Skeletal muscle satellite cell (primary cell): ENCODE measurements around the gene RAB5A.
"Not testable (repeated sequence)": the region's sequence is repeated elsewhere in the genome, so short reads cannot be mapped to it uniquely, and the experiment has no call there.

Experiments used
- H3K27me3 ChIP-seq: 2 replicates; pipeline ENCODE4 v1.7.0; 2013; ENCODE audit warnings: low read length; ENCODE audit not compliant: control insufficient read depth, insufficient read depth
- H3K36me3 ChIP-seq: 2 replicates; pipeline ENCODE4 v1.7.0; 2013; ENCODE audit warnings: mild to moderate bottlenecking, control low read depth, low read length; ENCODE audit not compliant: insufficient read depth
- H3K4me1 ChIP-seq: 2 replicates; pipeline ENCODE4 v1.7.0; 2013; ENCODE audit warnings: low read length; ENCODE audit not compliant: control insufficient read depth, insufficient read depth
- H3K4me2 ChIP-seq: 2 replicates; pipeline ENCODE4 v1.7.0; 2013; ENCODE audit warnings: mild to moderate bottlenecking, low read length
- H3K4me3 ChIP-seq: 2 replicates; pipeline ENCODE4 v1.7.0; 2013; ENCODE audit warnings: low read length
- H3K9ac ChIP-seq: 2 replicates; pipeline ENCODE4 v1.7.0; 2013; ENCODE audit warnings: mild to moderate bottlenecking, low read depth, low read length, moderate library complexity
- H3K9me3 ChIP-seq: replicated peaks from 2 replicates; pipeline ENCODE4 v1.7.0; 2013; ENCODE audit warnings: mild to moderate bottlenecking, control low read depth, low read length

RAB5A gene

DNA sequence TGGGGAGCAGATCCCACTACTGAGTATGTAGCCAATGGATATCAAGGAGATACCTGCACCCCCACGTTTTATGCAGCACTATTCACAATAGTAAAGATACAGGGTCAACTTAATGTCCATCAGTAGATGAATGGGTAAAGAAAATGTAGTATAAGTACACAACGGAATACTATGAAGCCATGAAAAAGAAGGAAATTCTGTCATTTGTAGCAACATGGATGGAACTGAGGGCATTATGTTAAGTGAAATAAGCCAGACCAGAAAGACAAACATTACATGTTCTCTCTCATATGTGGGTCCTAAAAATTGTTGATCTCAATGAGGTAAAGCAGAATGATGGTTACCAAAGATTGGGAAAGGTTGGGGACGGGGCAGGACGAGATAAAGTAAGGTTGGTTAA is 50.6 kb downstream of the RAB5A start:
- H3K27me3 ChIP-seq = no peaks in the 10 kb centered on the region
- H3K9ac ChIP-seq = no peak overlapping the region
- no peaks in the 10 kb centered on the region for H3K9me3 ChIP-seq
- H3K4me2 ChIP-seq = no peak overlapping the region
- H3K4me1 ChIP-seq = no peaks in the 10 kb centered on the region
- no peaks in the 10 kb centered on the region for H3K36me3 ChIP-seq
- no peak overlapping the region for H3K4me3 ChIP-seq

DNA sequence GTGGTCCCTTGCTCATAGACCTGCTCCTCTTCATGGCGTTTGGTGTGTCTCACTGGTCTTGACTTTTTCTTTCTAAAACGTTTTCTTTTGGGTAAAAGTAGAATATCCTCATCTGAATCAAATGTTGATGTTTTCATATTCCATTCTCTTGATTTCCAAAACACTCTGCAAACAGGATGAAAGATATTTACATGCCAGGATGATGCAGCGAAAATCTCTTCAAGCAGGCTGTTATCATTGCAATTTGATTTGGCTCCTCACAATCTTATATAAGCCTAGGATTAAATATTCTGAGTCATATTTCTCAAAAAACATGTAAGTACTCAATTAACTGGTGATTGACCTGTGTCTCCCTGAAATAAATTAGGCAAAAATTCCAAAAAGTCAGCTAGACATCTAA is 55.0 kb downstream of the RAB5A start:
- H3K4me1 ChIP-seq = no peaks in the 10 kb centered on the region
- no peak overlapping the region for H3K4me3 ChIP-seq
- no peak overlapping the region for H3K9ac ChIP-seq
- H3K36me3 ChIP-seq = no peaks in the 10 kb centered on the region
- H3K9me3 ChIP-seq = no peaks in the 10 kb centered on the region
- H3K4me2 ChIP-seq = no peak overlapping the region
- no peaks in the 10 kb centered on the region for H3K27me3 ChIP-seq

DNA sequence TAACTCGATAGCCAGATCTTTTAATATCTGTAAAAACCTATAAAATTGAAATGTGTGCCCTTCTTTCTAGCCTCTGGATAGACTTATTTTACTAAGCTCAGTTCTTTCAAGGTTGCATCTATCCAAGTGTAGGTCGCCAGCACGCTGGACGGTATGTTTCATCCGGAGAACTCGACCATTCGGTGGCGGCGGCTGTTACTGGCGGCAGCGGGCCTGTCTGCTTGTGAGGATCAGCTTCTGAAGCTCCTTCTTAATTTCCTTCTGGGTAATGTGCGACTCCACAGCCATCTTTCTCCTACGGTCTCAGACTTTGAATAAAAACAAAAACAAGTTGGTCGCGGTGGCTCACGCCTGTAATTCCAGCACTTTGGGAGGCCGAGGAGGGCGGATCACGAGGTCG is 61.1 kb downstream of the RAB5A start:
- no peaks in the 10 kb centered on the region for H3K4me1 ChIP-seq
- no peaks in the 10 kb centered on the region for H3K36me3 ChIP-seq
- H3K27me3 ChIP-seq = no peaks in the 10 kb centered on the region
- H3K9me3 ChIP-seq = no peaks in the 10 kb centered on the region
- no peak overlapping the region for H3K4me2 ChIP-seq
- H3K4me3 ChIP-seq = no peak overlapping the region
- H3K9ac ChIP-seq = no peak overlapping the region

DNA sequence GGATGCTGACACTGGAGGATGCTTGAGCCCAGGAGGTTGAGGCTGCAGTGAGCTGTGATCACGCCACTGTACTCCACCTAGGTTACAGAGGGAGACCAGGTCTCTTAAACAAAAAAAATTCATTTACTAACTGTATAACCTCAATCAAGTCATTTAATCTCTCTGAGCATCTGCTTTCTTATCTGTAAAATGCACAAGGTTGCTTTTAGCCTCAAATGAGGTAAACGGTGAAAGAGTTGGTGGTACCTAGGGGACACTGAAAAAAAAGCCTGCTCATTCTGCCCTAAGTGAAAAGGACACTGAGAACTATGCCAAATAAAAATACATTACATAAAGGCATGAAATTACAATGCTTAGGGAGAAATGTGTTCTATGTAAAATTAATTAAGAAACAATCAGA is 61.7 kb downstream of the RAB5A start:
- Histone ChIP-seq H3K4me1 (no peaks in the 10 kb centered on the region), H3K4me2 (no peak overlapping the region), H3K27me3 (no peaks in the 10 kb centered on the region), H3K9me3 (no peaks in the 10 kb centered on the region), H3K36me3 (no peaks in the 10 kb centered on the region), H3K9ac (no peak overlapping the region), H3K4me3 (no peak overlapping the region)

DNA sequence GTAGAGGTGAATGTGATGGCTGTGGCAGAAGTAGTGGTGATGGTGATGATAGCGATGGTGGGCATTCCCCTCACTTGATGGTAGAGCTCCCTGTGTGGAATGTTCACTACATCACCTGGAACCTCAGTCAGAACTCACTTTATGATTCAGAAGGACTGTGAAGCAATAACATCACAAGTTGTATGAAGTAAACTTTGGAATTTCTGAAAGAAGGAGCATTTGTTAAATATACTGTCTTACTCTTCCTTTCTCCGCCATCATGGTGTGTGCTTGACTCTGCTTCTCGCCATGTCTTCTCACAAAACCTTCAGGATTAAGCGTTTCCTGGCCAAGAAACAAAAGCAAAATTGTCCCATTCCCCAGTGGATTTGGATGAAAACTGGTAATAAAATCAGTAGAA is 65.3 kb downstream of the RAB5A start, which contains the start of gene PP2D1:
Gene PP2D1, minus strand, starts transcription at position 101 of the 400 bp plus-strand sequence. CDS start 192 bp downstream, outside the sequence.
- Histone ChIP-seq H3K27me3 (no peaks in the 10 kb centered on the region), H3K4me1 (no peaks in the 10 kb centered on the region), H3K36me3 (no peaks in the 10 kb centered on the region), H3K4me2 (no peak within 1 kb of the TSS), H3K9me3 (no peaks in the 10 kb centered on the region), H3K4me3 (no peak within 1 kb of the TSS), H3K9ac (no peak within 1 kb of the TSS)

DNA sequence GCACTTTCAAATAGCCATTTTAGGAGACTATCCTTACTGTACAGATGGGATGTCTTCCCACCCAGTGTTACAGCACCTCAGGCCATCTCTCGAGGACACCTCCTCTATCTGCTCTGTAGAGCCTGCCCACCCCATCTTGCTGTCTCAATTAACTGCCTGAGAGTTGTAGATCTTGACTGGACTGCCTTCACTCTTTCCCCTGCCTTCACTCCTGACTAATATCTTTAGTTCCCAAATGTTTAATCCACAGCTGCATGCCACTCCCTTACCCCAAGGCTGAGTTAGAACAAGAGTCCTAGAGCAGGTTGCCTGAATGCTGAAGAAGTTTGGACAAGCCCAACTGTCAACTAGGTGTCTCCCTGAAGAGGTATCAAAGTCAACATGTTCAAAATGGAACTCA is 66.5 kb downstream of the RAB5A start:
- no peak overlapping the region for H3K4me3 ChIP-seq

DNA sequence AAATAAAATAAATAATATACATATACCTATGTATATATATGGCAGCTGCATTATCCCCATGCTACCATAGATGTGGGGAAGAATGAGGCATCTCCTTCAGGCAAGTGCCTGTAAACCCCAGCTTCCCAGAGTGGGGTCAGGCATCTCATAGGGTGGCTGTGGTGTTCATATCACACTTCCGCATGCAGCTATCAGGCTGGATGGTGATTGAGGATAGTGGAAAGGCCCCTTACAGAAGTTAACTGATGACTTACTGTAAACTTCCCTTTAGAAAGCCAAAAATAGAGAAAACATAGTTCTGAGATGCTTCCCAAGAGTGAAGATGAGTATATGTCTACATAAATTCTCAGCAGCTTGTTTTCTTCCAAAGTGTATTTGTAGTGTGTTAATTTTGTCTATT is 68.6 kb downstream of the RAB5A start:
- H3K9ac ChIP-seq = no peak overlapping the region
- no peaks in the 10 kb centered on the region for H3K4me1 ChIP-seq
- H3K9me3 ChIP-seq = no peaks in the 10 kb centered on the region
- H3K4me2 ChIP-seq = no peak overlapping the region
- no peak overlapping the region for H3K4me3 ChIP-seq
- H3K27me3 ChIP-seq = no peaks in the 10 kb centered on the region
- no peaks in the 10 kb centered on the region for H3K36me3 ChIP-seq

More for the DNA sequence above, 66.5 kb downstream of the RAB5A start:
- Histone ChIP-seq H3K9me3 (no peaks in the 10 kb centered on the region), H3K4me1 (no peaks in the 10 kb centered on the region), H3K4me2 (no peak overlapping the region), H3K36me3 (no peaks in the 10 kb centered on the region), H3K9ac (no peak overlapping the region), H3K27me3 (no peaks in the 10 kb centered on the region)

DNA sequence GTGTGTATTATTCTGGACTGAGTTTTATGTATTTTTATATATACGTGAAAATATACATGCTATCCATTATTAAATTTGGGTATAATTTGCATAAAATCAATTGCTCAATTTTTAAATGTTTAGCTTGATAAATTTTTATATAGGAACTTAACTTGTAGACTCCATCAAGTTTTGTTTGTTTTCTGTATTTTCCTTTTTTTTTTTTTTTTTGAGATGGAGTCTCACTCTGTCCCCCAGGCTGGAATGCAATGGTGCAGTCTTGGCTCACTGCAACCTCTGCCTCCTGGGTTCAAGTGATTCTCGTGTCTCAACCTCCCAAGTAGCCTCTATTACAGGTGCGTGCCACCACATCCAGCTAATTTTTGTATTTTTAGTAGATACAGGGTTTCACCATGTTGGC is 69.2 kb downstream of the RAB5A start:
- H3K36me3 ChIP-seq, H3K4me2 ChIP-seq, H3K4me1 ChIP-seq, H3K4me3 ChIP-seq, H3K27me3 ChIP-seq, H3K9me3 ChIP-seq, H3K9ac ChIP-seq: not testable (repeated sequence)

DNA sequence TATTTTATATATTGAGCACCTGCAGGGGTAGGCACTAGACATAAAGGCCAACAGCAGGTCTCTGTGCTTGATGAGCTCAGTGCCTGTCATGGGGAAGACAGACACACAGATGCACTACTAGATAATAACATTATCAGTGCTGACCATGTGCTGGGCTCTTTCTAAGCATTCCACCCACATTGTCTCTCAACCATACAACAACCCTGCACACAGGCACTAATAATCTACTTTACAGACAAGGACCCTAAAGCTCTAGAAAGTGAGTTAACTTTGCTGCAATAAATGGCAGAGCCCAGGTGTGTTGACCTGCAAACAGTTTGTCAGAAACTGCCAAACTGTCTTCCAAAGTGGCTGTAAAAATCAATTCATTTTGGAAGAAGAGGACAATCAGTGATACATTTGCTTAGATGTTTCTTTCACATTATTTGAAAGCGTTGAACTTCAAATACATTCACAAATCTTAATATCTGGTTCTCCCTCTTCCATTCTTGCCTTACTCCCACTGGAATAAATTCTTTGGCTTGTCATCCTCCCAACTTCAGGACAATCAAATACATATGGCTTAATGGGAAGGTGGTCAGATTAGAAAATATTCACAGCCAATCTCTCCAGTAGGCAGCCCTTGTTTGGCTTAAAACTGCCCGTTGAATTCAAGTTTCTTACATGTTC is 76.2 kb downstream of the RAB5A start:
- no peak overlapping the region for H3K4me3 ChIP-seq
- H3K27me3 ChIP-seq = no peaks in the 10 kb centered on the region
- no peaks in the 10 kb centered on the region for H3K9me3 ChIP-seq
- H3K36me3 ChIP-seq = no peaks in the 10 kb centered on the region
- H3K4me1 ChIP-seq = no peaks in the 10 kb centered on the region
- H3K4me2 ChIP-seq = no peak overlapping the region
- no peak overlapping the region for H3K9ac ChIP-seq

DNA sequence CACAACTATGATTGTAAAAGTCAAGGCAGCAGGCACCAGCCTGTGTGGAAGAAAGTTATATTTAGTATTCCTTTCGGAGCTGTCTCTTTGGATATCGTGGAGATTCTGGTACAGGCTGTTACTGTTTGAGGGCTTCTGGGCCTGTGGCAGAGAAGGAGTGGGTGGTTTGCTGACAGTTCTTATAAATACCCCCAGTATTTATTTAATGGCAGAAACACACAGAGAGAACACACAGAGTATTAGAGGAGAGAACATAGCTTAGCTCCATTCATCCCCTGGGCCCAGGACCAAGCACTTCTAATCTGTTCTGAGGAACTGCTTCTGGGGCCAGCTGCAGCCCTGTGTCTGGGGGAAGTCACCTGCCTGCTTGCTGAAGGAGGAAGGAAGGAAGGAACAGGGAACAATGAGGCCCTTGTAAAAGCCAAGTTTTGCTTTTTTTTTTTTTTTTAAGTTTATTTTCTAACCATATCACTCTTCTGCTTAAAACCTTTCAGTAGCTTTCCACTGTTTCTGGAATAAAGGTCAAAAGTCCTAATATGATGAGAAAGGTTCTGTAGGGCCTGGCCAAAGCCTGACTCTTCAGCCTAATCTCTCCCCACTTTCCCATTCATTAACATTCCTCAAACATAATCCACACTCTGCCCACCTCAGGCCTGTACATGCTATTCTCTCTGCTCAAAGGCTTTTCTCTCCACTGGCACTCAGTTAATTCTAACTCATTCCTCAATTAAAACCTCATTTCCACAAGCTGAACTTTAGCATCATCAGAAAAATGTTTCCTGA is 76.9 kb downstream of the RAB5A start:
- Histone ChIP-seq H3K4me2 (no peak overlapping the region), H3K4me1 (no peaks in the 10 kb centered on the region), H3K9ac (no peak overlapping the region), H3K4me3 (no peak overlapping the region), H3K36me3 (no peaks in the 10 kb centered on the region), H3K9me3 (no peaks in the 10 kb centered on the region), H3K27me3 (no peaks in the 10 kb centered on the region)

DNA sequence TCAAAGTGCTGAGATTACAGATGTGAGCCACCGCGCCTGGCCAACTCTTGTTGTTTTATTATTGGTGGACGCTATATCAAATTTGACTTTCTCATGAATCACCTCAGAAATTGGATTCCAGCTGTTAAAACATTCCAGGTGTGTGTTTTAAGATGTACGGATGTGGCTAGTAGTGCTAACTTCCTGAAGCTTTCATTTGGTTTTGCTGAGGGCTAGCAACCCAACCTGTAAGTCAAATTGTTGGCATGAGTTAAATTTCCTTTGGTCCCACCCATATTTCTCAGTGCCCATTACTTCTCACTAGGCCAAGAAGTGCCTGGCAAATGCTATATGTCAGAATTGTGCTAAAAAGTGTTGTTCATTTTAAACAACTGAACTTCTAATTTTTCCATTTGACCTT is 80.2 kb downstream of the RAB5A start:
- no peaks in the 10 kb centered on the region for H3K27me3 ChIP-seq
- no peaks in the 10 kb centered on the region for H3K4me1 ChIP-seq
- H3K9me3 ChIP-seq = no peaks in the 10 kb centered on the region
- H3K4me3 ChIP-seq = no peak overlapping the region
- H3K4me2 ChIP-seq = no peak overlapping the region
- H3K9ac ChIP-seq = no peak overlapping the region
- no peaks in the 10 kb centered on the region for H3K36me3 ChIP-seq

DNA sequence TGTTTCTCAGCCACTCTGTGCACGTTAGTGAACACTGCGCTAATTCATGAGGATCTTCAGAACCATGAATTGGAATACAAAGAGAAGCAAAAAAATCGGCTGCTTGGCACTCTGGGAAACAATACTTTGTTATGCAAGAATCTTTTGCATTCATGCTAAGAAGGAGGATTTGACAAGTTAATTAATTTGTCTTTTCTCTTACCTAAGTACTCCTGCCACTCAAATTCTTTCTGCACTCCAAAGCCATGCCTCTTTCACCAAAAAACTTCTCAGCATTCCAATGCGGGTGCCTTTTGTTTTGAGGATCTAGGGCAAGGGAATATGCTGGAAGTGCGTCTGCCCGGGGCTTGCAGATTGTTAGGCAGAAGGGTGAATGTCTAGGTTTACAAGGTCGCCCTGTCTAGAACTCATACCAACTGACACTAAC is 82.0 kb downstream of the RAB5A start:
- H3K4me1 ChIP-seq = no peaks in the 10 kb centered on the region
- no peak overlapping the region for H3K4me2 ChIP-seq
- no peaks in the 10 kb centered on the region for H3K9me3 ChIP-seq
- no peaks in the 10 kb centered on the region for H3K27me3 ChIP-seq
- no peaks in the 10 kb centered on the region for H3K36me3 ChIP-seq
- H3K4me3 ChIP-seq = no peak overlapping the region
- no peak overlapping the region for H3K9ac ChIP-seq
